Tibial nerve (tissue), 4 donors: Measurements from ENCODE around the gene DDOST. TPM values are rescaled to one million over a fixed set of nuclear protein-coding genes. Genes with fewer than 3 reads are reported as not detected.

ENCODE experiments used
- DNase-seq, 2 donors: peaks; one replicate each; pipeline ENCODE4 v3.0.0-alpha.2; 2019; ENCODE audit warnings: low spot score in 2 of 2
- H3K27ac ChIP-seq, 4 donors: fragments of 200-600 bp; sonication (generic) in 3 of 4; one replicate each; pipeline ENCODE4 v1.5.1; 2017 to 2019; ENCODE audit warnings: mild to moderate bottlenecking in 1 of 4
- H3K27me3 ChIP-seq, 2 donors: fragments of 200-600 bp; sonication (generic) in 1 of 2; one replicate each; pipeline versions ENCODE4 v1.5.1 to v1.6.0; 2017 to 2019
- H3K36me3 ChIP-seq, 3 donors: fragments of 200-600 bp; sonication (generic); one replicate each; pipeline ENCODE4 v1.5.1; 2018 to 2019
- H3K4me1 ChIP-seq, 4 donors: fragments of 200-600 bp; sonication (generic) in 3 of 4; one replicate each; pipeline ENCODE4 v1.5.1; 2017 to 2019
- H3K4me3 ChIP-seq, 4 donors: fragments of 200-600 bp; sonication (generic) in 3 of 4; one replicate each; pipeline ENCODE4 v1.5.1; 2017 to 2019; ENCODE audit warnings: mild to moderate bottlenecking in 1 of 4, moderate library complexity in 1 of 4
- H3K9me3 ChIP-seq, 4 donors: fragments of 200-600 bp; sonication (generic) in 3 of 4; one replicate each; pipeline ENCODE4 v1.5.1; 2017 to 2019
- CTCF ChIP-seq, 5 experiments: fragments of 200-600 bp in 3 of 5; fragments of 450-650 bp in 2 of 5; sonication (generic) in 3 of 5; IDR thresholded peaks; one replicate each; pipeline ENCODE4 v1.5.1; 2016 to 2019; ENCODE audit warnings: antibody characterized with exemption in 5 of 5, mild to moderate bottlenecking in 3 of 5, moderate library complexity in 2 of 5
- EP300 ChIP-seq, 2 donors: sonication (generic); formaldehyde crosslinking; IDR thresholded peaks; one replicate each; pipeline ENCODE4 v1.6.1; 2017; ENCODE audit warnings: antibody characterized with exemption in 2 of 2, mild to moderate bottlenecking in 1 of 2
- POLR2A ChIP-seq, 2 donors: fragments of 450-650 bp; IDR thresholded peaks; one replicate each; pipeline ENCODE4 v1.6.1; 2017; ENCODE audit warnings: antibody characterized with exemption in 2 of 2, mild to moderate bottlenecking in 2 of 2, moderate library complexity in 2 of 2
- WGBS, 2 donors: methylation state at CpG; one replicate each; pipeline ENCODE4 v1.1.5; 2018; 5-methylcytosine and 5-hydroxymethylcytosine counted together
- total RNA-seq, 4 donors: library from RNA; depleted of rRNA; stranded (reverse); fragments of >200 nt; gene quantifications; one replicate each; pipeline ENCODE4 v1.1.0, GENCODE V29; 2016

Gene DDOST
- total RNA-seq, 4 donors from 2014 or later = 79.7 to 115 (median 99.6) TPM

- TF ChIP-seq CTCF (IDR thresholded peaks at IDR 0.05) (no peak), POLR2A (IDR thresholded peaks at IDR 0.05) (no peak), EP300 (IDR thresholded peaks at IDR 0.05) (no peak)
- 70 to 75% methylated on average over 12 of the region's 12 CpGs for WGBS, 2 donors
- no peak for DNase-seq
- H3K9me3 ChIP-seq = no peaks in the 10 kb centered on the region
- H3K4me1 ChIP-seq = peaks cover 0 to 13% (median 0%) of the 10 kb centered on the region in 4 donors
- H3K4me3 ChIP-seq = no peak overlapping the region
- H3K27ac ChIP-seq = peak overlapping the region in 3 of 4 donors; percentile 32 to 70 (median 43)
- no peaks in the 10 kb centered on the region for H3K36me3 ChIP-seq
- H3K27me3 ChIP-seq = no peaks in the 10 kb centered on the region
Measured at GRCh38 chr1:20685741-20686140, 24.6 kb upstream of the DDOST start.

GRCh38 chr1:20685099-20685662 lies 24.0 kb upstream of the DDOST start:
- DNase-seq = peak in 1 of 2 donors; percentile 20
- no peaks in the 10 kb centered on the region for H3K27me3 ChIP-seq
- H3K27ac ChIP-seq = peak overlapping the region in 3 of 4 donors; percentile 32 to 70 (median 43)
- TF ChIP-seq EP300 (IDR thresholded peaks at IDR 0.05) (peak; percentile 41 to 48), POLR2A (IDR thresholded peaks at IDR 0.05) (no peak)
- no peaks in the 10 kb centered on the region for H3K36me3 ChIP-seq
- 53 to 71% methylated on average over 20 to 21 of the region's 21 CpGs for WGBS, 2 donors
- peak overlapping the region in 1 of 4 donors; percentile 29 for H3K4me3 ChIP-seq
- H3K9me3 ChIP-seq = no peaks in the 10 kb centered on the region
- peaks cover 0 to 13% (median 0%) of the 10 kb centered on the region in 4 donors for H3K4me1 ChIP-seq

- H3K27me3 ChIP-seq = no peaks in the 10 kb centered on the region
- H3K36me3 ChIP-seq = no peaks in the 10 kb centered on the region
- H3K27ac ChIP-seq = peak overlapping the region in 2 of 4 donors; percentile 32 to 70
- 80 to 89% methylated on average over 10 to 12 of the region's 14 CpGs for WGBS, 2 donors
- no peak for TF ChIP-seq POLR2A (IDR thresholded peaks at IDR 0.05)
- TF ChIP-seq CTCF (IDR thresholded peaks at IDR 0.05) = no peak
- TF ChIP-seq EP300 (IDR thresholded peaks at IDR 0.05) = no peak
- H3K4me1 ChIP-seq = peaks cover 0 to 13% (median 0%) of the 10 kb centered on the region in 4 donors
- no peak for DNase-seq
- H3K9me3 ChIP-seq = no peaks in the 10 kb centered on the region
- H3K4me3 ChIP-seq = peak overlapping the region in 1 of 4 donors; percentile 29
Measured at GRCh38 chr1:20684651-20685050, 23.5 kb upstream of the DDOST start.

- no peak for DNase-seq
- H3K4me1 ChIP-seq = peaks cover 0 to 13% (median 0%) of the 10 kb centered on the region in 4 donors
- H3K27me3 ChIP-seq = no peaks in the 10 kb centered on the region
- H3K27ac ChIP-seq = peak overlapping the region in 1 of 4 donors; percentile 70
- H3K36me3 ChIP-seq = no peaks in the 10 kb centered on the region
- no peaks in the 10 kb centered on the region for H3K9me3 ChIP-seq
- WGBS, 2 donors = 59 to 62% methylated on average over 12 of the region's 13 CpGs
- H3K4me3 ChIP-seq = peak overlapping the region in 1 of 4 donors; percentile 29
- TF ChIP-seq POLR2A (IDR thresholded peaks at IDR 0.05) (no peak), EP300 (IDR thresholded peaks at IDR 0.05) (no peak)
Measured at GRCh38 chr1:20684050-20684620, 23.0 kb upstream of the DDOST start.

- H3K27ac ChIP-seq = no peak overlapping the region
- H3K9me3 ChIP-seq = no peaks in the 10 kb centered on the region
- DNase-seq = no peak
- no peaks in the 10 kb centered on the region for H3K27me3 ChIP-seq
- peaks cover 0 to 13% (median 0%) of the 10 kb centered on the region in 4 donors for H3K4me1 ChIP-seq
- H3K36me3 ChIP-seq = no peaks in the 10 kb centered on the region
- WGBS, 2 donors = 88 to 90% methylated on average over 10 of the region's 10 CpGs
- H3K4me3 ChIP-seq = no peak overlapping the region
- TF ChIP-seq POLR2A (IDR thresholded peaks at IDR 0.05) (no peak), EP300 (IDR thresholded peaks at IDR 0.05) (no peak), CTCF (IDR thresholded peaks at IDR 0.05) (no peak)
Measured at GRCh38 chr1:20683614-20684013, 22.4 kb upstream of the DDOST start.

- no peak for TF ChIP-seq POLR2A (IDR thresholded peaks at IDR 0.05)
- peak in 1 of 2 donors; percentile 6 for TF ChIP-seq EP300 (IDR thresholded peaks at IDR 0.05)
- no peaks in the 10 kb centered on the region for H3K36me3 ChIP-seq
- 82 to 84% methylated on average over 22 to 24 of the region's 24 CpGs for WGBS, 2 donors
- no peak overlapping the region for H3K4me3 ChIP-seq
- H3K27me3 ChIP-seq = no peaks in the 10 kb centered on the region
- no peaks in the 10 kb centered on the region for H3K9me3 ChIP-seq
- DNase-seq = no peak
- H3K27ac ChIP-seq = no peak overlapping the region
- peaks cover 0 to 13% (median 0%) of the 10 kb centered on the region in 4 donors for H3K4me1 ChIP-seq
Measured at GRCh38 chr1:20682571-20683236, 21.5 kb upstream of the DDOST start.
